Endometrial microvascular endothelial cells (primary cell): Measurements from ENCODE around the gene HOMER2. TPM values are rescaled to one million over a fixed set of nuclear protein-coding genes. Genes with fewer than 3 reads are reported as not detected.
"Not testable (repeated sequence)": the region's sequence is repeated elsewhere in the genome, so short reads cannot be mapped to it uniquely, and the experiment has no call there.

Experiments
- in situ Hi-C: cut with HindIII; loops from 2 replicates; pipeline ENCODE4 v1.10.0; 2017; ENCODE audit warnings: low sequenced_read_pairs, low pct_unique_long_range_greater_than_20kb; ENCODE audit errors: inconsistent ontology term
- total RNA-seq: library from RNA; depleted of rRNA; stranded (reverse); fragments of >200 nt; gene quantifications from one replicate; pipeline ENCODE4 v1.2.3, GENCODE V29; 2015; ENCODE audit errors: inconsistent ontology term

Gene HOMER2
- total RNA-seq, 1 donor from 2014 or later: 0.09 TPM

GRCh38 chr15:82969353-82969752, 16.8 kb upstream of the HOMER2 start:
- in situ Hi-C loops: no loop called here

GRCh38 chr15:82968066-82968465, 15.5 kb upstream of the HOMER2 start:
- in situ Hi-C loops: no loop called here

GRCh38 chr15:82966671-82967071, 14.2 kb upstream of the HOMER2 start:
- in situ Hi-C loops: no loop called here

GRCh38 chr15:82964890-82965289, 12.4 kb upstream of the HOMER2 start:
- in situ Hi-C loops: no loop called here

GRCh38 chr15:82963471-82964341, 11.2 kb upstream of the HOMER2 start:
- in situ Hi-C loops: no loop called here

GRCh38 chr15:82960766-82961165, 8.2 kb upstream of the HOMER2 start:
- in situ Hi-C loops: no loop called here

- in situ Hi-C loops: no loop called here
These were observed 6.9 kb upstream of the HOMER2 start for GRCh38 chr15:82959423-82959822.

GRCh38 chr15:82958638-82959037, 6.1 kb upstream of the HOMER2 start:
- in situ Hi-C loops: no loop called here

GRCh38 chr15:82951472-82952157, 905 bp downstream of the HOMER2 start:
- in situ Hi-C loops: no loop called here

- in situ Hi-C loops: no loop called here
These were observed 1.7 kb downstream of the HOMER2 start for GRCh38 chr15:82950746-82951370.

GRCh38 chr15:82950295-82950694, 2.2 kb downstream of the HOMER2 start:
- in situ Hi-C loops: no loop called here

- in situ Hi-C loops: no loop called here
These were observed 6.3 kb downstream of the HOMER2 start for GRCh38 chr15:82946155-82946701.

GRCh38 chr15:82945326-82945725, 7.2 kb downstream of the HOMER2 start:
- in situ Hi-C loops: no loop called here

GRCh38 chr15:82944821-82945220, 7.7 kb downstream of the HOMER2 start:
- in situ Hi-C loops: no loop called here

- in situ Hi-C loops: no loop called here
These were observed 8.5 kb downstream of the HOMER2 start for GRCh38 chr15:82944056-82944455.

GRCh38 chr15:82943176-82943575, 9.3 kb downstream of the HOMER2 start:
- in situ Hi-C loops: no loop called here

- in situ Hi-C loops: no loop called here
These were observed 9.8 kb downstream of the HOMER2 start for GRCh38 chr15:82942691-82943090.

- in situ Hi-C loops: not testable (repeated sequence)
These were observed 12.8 kb downstream of the HOMER2 start for GRCh38 chr15:82939678-82940077.

- in situ Hi-C loops: no loop called here
These were observed 14.8 kb downstream of the HOMER2 start for GRCh38 chr15:82937712-82938058.
